Stimulated activated CD4-positive, alpha-beta T cell treated with anti-CD3 and anti-CD28 coated beads, Interleukin-1b, Interleukin-23, amount 100 ng/mL, for 1 hour (primary cell): ENCODE data around the gene SLC17A1.

Source experiments
- DNase-seq, 2 donors: peaks; one replicate each; pipeline ENCODE4 v3.0.0-alpha.2; 2020; ENCODE audit warnings: low read depth in 2 of 2

SLC17A1 gene

DNA sequence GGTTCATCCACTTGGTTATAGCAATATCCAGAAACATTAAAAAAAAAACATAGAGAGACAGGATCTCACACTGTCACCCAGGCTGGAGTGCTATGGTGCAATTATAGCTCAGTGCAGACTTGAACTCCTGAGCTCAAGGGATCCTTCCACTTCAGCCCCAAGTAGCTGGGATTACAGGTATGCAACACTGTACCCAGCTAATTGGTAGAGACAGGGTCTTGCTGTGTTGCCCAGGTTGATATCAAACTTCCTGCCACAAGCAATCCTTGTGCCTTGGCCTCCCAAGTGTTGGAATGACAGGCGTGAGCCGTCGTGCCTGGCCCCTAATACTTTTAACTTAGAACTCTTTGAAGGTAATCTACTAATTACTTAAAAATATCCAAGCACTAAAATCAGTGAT is 818 bp upstream of the SLC17A1 start:
- DNase-seq: no peak

DNA sequence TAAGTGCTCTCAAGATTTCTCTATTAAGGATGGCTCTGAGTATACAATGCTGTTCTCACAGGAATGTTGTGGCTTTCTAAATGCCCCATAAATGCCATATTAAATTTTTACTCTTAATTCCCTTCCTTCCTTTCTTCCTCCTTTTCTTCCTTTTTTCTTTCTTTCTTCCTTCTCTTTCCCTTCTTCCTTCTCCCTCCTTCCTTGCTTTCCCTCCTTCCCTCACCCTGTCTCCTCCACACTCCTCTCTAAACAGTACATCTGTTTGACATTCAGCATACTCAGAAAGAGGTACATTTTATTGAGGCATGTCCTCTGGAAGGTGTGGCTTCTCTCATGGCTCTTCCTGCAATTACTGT is 433 bp upstream of the SLC17A1 start:
- DNase-seq: no peak

DNA sequence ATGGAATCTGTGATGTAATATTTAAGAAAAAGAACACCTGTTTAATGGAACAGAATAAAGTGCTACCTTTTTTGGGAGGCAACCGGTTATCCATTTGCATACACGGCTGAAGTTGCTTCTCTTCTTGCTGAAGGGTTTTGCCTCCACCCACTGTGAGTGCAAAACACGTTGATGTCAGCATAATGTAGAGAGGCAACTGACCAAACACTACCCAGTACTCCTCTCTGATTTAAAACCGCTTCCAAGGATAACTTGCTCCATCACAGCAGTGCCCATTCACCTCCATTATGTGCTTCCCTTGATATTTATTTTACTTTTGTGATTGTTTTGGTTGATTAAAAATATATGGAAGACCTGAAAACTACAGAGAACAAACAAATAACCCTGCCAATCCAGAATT is 1.4 kb downstream of the SLC17A1 start:
- no peak for DNase-seq

DNA sequence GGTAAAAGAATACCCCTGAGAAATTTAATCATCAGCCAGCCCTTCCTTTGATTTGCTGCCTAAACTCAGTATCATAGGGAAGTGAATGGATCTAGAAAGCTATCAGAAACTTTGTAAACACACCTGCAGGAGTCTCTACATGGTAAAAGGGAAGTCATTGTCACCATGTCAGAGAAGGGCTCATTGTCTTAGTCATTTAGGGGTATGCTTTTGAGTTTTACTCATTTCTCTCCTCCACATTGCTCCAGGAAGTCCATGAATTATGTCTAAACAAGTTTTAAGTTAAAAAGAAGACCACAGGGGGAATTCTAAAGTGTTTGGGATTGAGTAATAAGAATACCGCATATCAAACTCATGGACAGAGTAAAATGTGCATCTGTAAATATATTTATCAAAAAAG is 2.5 kb downstream of the SLC17A1 start:
- no peak for DNase-seq

DNA sequence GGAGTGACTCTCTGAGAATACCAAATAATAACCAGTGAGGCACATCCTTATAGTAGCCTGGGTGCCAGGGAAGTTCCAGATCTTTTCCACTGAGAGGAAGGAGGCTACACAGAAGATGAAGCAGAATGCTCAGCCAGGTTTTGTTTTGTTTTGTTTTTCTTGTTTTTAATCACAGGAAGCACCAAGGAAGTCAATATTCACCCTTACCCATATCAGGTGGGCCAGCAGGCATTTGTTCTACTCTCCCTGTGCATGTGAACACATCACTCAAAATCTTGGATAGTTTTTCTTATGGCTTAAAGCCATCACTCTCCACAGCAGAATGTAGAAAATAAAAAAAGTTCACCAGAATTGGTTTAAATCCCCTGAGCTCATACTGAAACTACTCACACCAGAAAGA is 10.5 kb downstream of the SLC17A1 start:
- DNase-seq: no peak

DNA sequence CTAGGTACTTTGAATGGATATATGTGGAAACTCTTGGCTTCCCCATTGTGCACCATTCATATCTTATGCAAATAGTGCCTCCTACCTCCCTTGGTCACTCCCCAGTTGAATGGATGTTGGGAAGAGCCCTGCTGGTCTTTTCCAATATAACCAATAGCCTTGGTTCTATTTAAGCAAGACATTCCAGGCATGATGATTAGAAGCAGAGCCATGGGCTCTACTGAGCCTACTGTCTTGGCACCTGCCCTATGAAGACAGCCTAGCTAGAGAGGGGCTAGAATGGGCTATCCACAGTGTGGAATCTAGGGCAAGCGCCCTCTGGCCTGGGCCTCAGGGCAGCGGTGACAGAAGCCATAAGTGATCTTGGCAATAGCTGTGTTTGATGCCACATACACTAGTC is 15.6 kb downstream of the SLC17A1 start:
- DNase-seq: no peak

DNA sequence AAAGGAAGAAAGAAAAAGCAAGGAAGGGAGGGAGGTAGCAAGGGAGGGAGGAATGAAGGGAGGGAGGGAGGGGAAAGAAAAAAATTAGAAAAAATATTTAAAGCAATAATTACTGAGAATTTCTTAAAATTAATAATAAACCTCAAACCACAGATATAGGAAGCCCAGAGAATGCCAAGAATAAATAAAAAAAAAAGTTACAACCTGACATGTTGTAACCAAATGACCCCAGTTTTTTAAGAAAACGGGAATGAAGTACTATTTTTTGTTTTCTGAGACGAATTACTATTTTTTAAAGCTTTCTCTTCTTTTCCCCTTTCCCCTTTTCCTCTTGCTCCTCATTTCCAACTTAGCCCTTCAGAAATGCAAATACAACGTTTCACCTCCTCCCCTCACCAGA is 16.7 kb downstream of the SLC17A1 start:
- no peak for DNase-seq

DNA sequence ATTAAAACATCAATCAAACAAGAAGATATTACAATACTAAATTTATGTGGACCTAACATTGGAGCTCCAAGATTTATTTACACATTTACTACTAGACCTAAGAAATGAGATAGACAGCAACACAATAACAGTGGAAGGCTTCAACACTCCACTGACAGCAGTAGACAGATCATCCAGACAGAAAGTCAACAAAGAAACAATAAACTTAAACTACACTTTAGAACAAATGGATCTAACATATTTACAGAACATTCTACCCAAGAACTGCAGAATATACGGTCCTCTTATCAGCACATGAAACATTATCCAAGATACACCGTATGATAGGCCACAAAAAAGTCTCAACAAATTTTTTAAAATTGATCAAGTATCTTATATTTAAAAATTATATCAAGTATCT is 27.0 kb downstream of the SLC17A1 start:
- DNase-seq: no peak

DNA sequence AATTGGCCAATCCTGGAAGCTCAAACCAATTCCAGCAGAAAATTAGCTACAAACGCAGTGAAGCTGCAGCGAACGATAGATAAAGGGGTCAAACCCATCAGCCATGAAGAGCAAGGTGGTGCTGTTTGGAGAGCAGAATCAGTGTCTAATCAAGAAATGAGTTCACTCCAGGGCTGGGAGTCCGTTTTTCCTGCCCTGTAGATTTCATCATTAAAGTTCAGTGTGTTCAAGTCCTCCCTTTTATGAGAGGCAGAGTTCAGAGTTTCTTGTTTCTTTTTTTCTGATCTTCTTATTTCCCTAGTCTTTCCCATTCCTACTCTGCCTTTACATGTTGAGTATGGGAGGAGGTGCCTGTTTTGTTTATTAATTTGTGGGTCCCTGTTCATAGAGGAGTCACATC is 30.4 kb downstream of the SLC17A1 start:
- no peak for DNase-seq

DNA sequence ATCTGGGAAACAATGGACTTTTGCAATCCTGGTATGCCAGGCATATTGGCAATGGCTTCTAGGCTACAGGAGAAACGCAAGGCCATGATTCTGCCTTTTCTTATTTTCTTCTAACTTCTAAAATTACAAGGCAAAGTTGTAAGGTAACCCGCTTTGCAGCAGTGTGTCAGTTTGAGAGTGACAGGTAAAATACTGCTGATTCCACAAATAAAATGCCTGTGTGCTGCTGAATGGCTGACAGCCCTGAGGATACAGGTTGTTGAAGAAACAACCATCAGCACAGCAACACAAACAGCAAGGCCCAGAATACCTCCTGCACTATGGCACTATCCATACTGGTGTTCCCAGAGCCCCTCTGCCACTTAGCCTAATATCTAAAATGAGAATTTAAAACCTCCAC is 37.1 kb downstream of the SLC17A1 start:
- DNase-seq: no peak

DNA sequence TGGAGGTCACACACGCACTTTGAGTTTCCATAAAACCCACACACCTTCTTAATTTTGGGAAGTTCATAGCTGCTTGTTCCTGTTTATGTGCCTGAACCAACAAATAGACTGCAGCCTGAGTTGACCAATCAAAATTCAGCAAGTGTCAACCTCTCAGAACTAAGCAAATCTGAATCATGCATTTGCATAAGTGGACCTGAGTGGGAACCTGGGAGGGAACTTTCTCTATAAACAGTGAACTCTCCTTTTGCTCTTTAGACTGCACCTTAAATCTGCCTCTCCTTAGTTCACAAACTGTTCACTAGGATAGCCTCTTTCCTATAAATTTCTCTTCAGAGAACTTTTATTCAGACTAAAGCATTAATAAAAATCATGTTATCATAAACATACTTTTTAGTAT is 37.9 kb downstream of the SLC17A1 start:
- DNase-seq: no peak

DNA sequence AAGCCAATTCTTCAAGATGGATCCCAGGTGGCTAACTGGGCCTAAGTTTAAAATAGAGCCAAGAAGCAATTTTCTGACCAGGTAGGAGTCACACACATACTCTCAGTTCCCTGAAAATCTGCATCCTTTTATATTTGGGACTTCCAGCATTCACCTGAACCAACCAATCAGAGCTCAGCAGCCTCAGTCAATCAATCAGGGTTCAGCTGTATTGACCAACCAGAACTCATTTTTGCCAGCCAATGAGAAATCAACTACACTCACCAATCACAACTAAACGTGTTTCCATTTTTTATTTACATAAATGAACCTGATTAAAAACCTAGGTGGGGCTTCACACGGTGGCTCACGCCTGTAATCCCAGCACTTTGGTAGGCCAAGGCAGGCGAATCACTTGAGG is 39.8 kb downstream of the SLC17A1 start:
- no peak for DNase-seq

DNA sequence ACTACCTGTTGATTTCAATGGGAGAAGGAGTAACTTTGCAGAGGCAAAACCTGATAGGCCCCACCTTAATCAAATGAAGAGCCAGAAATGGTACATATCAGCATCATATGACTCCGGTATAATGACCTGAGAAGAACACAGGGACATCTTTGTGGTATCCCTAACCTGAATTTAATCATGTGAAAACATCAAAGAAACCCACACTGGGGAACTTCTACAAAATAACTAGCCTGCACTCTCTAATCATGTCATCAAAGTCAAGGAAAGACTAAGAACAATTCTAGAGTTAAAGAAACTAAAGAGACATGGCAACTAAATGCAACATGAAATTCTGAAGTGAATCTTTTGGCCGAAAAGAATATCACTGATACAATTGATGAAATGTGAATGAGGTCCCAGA is 42.4 kb downstream of the SLC17A1 start:
- DNase-seq: no peak

DNA sequence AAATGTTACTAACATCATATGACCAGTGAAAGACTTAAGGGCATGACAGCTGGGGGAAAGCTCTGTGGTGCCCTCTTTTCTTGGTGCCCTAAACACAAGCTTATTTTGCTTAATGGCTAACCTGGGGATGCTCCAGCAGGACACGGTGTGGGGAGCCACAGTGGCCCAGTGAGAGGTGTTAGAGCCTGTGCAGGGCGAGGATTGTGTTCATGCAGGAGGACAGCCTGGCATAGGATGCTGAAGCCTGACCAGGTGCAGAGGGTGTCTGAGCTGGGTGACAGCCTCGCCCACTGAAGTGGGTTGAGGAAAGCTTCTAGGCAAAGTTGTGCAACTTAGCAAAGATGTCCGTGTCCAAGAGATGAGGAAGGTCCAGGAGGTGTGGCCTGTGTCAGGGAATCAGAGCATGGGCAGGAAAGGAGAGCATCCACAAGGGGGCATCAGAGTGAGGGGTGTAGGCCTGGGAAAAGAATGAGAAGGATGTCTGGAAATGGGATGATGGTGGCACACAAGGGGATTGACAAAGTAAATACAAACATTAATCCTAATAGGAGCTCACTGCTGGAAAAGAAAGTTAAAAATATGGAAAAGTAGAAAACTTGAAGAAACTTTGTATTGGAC is 43.4 kb downstream of the SLC17A1 start:
- peak in 1 of 2 donors; percentile 7 for DNase-seq

DNA sequence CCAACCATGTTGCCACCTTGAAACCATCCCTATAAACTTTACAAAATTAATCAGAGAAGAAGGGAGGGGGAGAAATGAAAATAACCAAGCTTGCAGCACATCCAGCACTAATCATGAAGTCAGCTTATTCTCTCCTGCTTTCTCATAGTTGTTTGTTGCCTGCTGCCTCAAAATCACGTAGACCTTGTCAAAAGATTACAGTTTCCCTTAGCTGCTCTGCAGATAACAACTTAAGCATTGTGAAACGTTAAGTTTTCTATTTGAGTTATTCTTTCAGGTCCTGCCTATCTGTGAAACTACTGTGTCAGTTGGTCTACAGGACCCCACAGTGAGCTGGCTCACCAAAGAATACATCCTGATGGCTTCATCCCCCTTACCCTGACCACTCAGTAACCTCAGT is 44.4 kb downstream of the SLC17A1 start:
- DNase-seq: no peak

DNA sequence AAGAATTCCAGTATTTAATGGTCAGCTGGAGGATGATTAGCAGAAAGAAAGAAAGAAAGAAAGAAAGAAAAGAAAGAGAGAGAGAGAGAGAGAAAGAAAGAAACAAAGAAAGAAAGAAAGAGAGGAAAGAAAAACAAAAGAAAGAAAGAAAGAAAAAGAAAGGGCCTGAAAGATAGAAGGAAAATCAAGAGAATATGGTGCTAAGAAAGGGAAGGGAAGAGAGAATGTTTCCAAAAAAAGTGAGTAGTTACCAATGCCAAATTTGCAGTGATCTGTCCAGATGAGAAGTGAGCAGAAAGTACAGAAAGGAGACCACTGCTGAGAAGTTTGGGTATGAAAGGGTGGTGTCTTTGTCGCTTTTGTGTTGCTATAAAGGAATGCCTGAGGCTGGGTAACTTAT is 50.7 kb downstream of the SLC17A1 start:
- no peak for DNase-seq

DNA sequence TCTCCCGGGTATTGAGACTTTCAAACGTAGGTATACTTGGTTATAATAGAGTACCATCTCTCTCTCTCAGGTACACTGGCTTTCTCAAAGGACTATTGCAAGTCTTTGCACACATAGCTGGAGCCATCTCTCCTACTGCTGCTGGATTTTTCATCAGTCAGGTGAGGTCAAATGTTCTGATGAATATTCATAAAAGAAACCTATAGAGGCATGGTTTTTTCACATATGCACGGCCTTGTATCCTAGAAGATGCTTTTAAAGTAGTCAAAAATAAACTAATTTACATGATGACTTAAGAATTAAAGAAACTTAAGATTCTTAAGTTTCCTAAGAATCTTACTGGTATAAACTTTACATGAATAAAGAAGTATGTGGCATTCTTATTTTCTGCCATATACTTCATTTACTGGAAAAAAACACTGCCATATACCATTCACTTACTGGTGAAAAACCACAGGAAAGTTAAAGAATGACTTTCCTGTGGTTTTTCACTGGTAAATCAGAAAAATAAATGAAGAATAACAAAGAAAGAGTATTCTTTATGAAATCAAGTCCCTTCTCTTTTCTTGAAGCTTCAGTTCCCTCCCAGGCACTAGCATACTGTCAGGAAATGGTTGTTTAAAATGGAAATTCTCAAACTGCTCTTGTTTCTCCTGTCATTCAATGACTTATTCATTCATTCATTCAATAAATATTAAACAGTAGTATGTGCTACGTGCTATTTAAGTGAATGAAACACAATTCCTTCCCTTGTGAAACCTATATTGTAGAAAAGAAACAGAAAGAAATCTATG is 53.8 kb downstream of the SLC17A1 start:
- DNase-seq: no peak

DNA sequence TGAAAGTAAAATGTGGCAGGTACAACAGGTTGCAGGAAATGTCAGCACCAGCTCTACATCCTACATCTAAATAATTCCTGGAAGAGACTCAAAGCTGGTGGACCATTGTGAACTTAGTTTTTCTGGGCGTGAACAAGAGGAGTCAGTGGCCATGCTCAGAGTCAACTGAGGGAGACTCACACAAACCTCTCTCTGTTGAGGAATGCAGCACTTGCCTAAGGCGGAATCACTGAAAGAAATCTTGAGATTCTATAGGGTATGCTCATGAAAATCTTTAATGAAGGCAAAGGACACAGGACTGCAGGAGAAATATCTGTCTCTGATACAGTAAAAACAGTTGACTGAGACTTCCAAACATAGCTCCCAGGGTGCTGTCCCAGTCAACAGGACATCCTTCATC is 54.8 kb downstream of the SLC17A1 start:
- DNase-seq: no peak

DNA sequence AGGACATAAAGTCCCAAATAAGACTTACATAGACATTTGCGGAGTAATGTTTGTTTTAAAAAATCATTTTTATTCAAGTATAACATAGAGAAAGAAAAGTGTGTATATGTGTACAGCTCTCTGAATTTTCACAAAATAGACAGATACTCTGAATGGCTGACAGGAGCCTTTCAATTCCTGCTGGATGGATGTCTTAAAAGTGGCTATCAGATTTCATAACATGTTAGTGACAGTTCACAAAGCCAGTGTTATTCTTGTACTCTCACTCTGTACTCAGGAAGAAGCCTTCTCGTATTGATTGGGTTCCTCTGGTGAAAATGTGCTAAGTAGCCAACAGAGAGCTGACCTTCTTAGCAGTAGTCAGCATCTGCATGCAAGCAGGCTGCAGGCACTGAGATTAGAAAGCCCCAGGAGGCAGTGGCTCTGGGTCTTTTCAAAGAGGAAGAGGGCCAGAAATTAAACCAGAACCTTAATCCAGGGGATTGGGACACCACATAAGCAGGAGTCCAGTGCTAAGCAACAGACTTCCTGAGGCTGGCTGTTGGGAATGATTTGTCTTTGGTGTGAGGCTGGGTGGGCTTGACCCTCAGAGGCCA is 57.6 kb downstream of the SLC17A1 start:
- DNase-seq: no peak

DNA sequence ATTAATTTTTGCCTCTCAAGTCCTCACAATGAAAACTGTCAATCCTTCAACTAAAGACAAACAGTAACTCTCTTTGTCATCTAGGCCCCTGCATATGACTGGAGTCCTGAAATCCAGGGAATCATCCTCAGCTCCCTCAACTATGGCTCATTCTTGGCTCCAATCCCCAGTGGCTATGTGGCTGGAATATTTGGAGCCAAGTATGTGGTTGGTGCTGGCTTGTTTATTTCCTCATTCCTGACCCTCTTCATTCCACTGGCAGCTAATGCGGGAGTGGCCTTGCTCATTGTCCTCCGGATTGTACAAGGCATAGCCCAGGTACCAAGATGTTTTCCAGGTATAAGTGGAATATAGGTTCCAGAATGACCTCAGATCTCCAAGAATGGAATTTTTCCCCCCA is 61.9 kb downstream of the SLC17A1 start:
- DNase-seq: no peak

DNA sequence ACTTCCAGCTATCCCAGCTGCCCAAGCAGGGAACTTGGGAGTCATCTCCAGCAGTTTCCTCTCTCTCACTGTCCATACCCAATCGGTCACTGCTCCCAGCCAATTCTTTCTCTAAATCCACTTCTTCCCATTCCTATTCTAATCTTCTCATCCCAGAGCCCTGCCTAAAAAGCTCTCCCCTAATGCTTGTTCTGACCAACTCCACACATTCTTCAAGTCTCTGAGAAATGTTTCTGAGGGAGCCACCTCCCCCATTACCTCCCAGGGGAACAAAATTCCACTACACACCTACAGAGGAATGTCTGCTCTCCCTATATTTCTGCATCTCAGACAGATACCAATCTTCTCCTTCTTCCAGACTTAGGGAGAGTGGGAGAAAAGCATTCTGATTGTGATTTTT is 63.3 kb downstream of the SLC17A1 start:
- no peak for DNase-seq

DNA sequence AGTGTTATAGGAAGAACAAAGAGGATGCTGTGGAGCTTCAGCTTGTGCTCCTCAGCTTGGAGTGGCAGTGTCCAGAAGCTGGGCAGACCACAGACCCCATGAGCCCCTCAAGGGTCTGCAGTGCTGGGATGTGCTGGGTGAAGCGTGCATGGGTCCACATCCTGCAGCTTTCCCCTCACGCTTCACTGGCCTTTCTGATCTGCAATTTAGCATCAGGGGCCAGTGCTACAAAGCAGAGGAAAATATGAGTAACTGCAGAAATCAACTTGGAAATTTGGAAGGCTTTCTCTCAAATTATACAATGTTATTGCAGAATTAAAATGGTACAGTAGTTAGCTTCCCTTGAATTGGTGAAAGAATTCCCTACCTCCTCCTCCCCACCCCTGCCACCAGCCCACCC is 67.2 kb downstream of the SLC17A1 start:
- no peak for DNase-seq

DNA sequence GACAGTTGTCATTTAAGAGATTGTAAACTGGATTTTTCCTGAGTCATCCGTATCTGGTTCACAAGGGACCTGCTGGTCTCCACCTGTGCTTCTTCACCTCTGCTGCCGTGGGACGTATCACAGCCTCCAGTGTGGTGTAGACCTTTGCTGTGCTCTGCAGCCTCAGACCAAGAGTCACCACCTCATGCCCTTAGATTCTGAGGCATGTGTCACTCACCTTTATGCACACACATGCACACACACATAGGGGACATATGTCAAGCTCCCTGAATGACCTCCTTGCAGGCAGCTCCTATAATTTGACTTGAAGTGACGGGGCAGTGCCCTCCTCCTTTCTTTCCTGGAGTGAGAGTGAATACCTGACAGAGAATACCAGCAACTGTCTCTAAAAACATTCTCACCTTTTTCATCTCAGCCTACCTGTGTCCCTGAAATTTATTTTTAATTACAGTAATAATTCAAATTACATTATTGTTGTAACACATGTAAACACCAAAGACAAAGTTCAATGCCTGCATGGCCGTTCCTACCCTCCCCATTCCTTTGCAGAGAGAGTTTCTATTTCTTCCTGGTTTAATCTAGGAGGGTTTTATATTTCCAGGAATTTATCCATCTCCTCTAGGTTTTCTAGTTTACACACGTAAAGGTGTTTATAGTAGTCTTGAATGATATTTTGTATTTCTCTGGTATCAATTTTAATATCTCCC is 73.8 kb downstream of the SLC17A1 start:
- no peak for DNase-seq
